Measurements from ENCODE around the gene ELOVL7.
"Not testable (repeated sequence)": the region's sequence is repeated elsewhere in the genome, so short reads cannot be mapped to it uniquely, and the experiment has no call there.

- TF ChIP-seq CTCF, EZH2phosphoT487 (IDR thresholded peaks at IDR 0.05): not testable (repeated sequence)
Observed at GRCh38 chr5:60715201-60715928, 128.7 kb downstream of the ELOVL7 start.

Data from neural progenitor cell (in vitro differentiated cells).